Right lung (tissue), 5 donors: Measurements from ENCODE around the gene ANO4. TPM values are rescaled to one million over a fixed set of nuclear protein-coding genes. Genes with fewer than 3 reads are reported as not detected.
"Not testable (repeated sequence)": the region's sequence is repeated elsewhere in the genome, so short reads cannot be mapped to it uniquely, and the experiment has no call there.

ENCODE experiments used
- DNase-seq, 2 donors: peaks; one replicate each; pipeline ENCODE4 v3.0.0-alpha.2; 2013
- polyA plus RNA-seq, 5 donors: library from polyadenylated mRNA; unstranded; fragments of 120-200 nt; gene quantifications; one replicate each; pipeline versions ENCODE4 v1.2.1 to v1.2.3, GENCODE V29; 2013; ENCODE audit warnings: inconsistent platforms in 1 of 5, low replicate concordance in 1 of 5; ENCODE audit not compliant: insufficient read length in 5 of 5, insufficient read depth in 1 of 5

The ANO4 gene
- polyA plus RNA-seq, 5 donors: 3.6 to 7.0 (median 5.7) TPM

DNA sequence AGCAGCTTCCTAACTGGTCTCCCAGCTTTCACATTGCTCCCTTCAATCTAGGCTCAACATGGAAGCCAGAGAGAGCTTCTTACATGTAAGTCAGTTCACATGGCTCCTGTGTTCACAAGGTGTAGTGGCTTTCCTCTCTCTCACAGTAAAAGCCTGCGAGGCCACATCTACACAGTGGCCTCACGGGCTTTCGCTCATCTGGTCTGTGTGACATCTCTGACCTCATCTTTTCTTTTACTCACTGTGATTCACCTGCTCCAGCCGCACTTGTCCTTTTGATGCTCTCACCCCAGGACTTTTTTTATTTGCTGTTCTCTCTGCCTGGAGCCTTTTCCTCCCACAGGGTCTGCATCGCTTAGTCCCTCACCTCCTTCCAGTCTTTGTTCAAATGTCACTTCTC is 293.3 kb downstream of the ANO4 start:
- no peak for DNase-seq

DNA sequence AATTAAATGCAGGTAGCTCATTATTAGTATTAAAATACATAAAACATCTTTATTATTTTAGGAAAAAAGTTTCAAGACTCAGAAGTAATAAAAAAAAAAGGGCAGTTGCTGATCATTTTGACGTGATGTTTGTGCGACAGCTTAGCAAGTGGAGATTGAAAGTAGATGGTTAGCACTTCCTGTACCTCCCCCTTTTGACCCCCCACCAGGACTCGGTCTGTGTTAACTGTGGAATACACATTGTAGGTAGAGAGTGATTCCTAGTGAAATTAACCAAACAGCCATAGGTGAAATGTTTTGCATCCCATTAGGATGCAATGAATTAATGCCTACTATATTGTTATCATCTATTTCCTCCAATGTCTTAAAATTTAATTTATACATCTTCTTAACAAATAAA is 294.7 kb downstream of the ANO4 start:
- no peak for DNase-seq

DNA sequence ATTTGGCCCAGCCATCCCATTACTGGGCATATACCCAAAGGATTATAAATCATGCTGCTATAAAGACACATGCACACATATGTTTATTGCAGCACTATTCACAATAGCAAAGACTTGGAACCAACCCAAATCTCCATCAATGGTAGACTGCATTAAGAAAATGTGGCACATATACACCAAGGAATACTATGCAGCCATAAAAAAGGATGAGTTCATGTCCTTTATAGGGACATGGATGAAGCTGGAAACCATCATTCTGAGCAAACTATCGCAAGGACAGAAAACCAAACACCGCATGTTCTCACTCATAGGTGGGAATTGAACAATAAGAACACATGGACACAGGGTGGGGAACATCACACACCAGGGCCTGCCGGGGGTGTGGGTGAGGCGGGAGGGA is 295.6 kb downstream of the ANO4 start:
- DNase-seq: not testable (repeated sequence)

DNA sequence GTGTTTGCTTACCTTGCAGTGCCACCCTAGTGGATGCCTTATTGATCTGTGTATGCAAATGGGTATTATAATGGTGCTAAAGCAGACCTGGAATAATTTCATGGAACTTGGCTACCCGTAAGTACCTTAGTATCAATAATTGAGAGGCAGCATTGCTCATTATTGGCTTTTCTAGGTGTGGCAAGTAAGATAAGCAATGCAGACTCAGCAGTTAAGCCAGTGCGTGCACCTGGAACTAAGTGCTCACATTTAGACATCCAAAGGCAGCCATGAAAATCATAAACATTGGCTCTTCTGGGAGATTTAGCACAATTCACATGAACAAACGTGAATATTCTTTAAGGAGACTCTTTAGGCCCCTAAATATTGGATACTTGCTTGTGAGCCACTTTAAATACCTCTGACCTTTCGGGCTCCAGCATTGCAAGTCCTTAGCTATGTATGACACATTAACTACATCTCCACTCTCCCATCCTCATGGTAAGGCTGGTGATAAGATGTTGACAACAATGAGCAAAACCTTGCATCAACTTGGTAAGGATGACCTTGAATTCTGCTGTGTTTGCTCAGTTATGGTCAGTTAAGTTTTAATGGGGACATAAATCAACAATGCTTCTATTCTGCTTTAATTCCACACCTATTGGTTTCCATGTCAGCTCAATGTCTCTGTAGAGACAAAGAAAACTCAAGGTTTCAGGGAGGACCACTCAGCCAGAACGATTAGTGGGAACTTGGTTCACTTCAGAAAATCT is 303.4 kb downstream of the ANO4 start:
- DNase-seq: no peak

DNA sequence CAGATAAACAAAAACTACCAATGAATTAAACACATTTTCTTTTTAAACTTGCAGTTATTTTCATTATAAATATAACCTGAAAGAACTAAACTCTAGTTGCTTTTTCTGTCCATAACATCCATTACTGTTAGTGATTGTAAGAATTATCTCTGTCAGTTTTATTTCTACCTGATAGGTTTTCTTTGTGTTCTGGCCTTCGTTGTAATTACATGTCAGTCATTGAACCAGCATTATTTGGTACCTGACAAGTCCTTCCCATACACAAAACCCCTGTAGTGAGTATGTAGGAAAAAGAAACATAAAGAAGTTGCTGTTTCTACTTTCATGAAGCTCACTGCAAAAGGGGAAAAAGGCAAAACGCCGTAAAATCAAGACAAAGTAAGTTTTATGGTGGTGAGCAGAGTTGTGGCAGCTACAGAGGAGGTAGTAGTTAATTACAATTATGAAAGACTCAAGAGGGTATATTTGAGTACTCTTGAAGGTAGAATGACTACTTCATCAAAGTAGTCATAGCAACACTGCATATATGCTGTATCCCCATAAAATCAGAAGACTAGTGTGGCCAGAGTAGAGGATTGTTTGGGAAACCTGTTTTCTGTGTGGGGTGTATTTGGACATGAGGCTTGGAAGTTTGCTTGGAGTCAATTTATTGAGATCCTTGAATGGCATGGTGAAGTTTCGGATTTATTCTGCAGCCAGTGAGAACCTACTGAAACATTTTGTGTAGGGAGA is 312.6 kb downstream of the ANO4 start:
- DNase-seq: no peak

DNA sequence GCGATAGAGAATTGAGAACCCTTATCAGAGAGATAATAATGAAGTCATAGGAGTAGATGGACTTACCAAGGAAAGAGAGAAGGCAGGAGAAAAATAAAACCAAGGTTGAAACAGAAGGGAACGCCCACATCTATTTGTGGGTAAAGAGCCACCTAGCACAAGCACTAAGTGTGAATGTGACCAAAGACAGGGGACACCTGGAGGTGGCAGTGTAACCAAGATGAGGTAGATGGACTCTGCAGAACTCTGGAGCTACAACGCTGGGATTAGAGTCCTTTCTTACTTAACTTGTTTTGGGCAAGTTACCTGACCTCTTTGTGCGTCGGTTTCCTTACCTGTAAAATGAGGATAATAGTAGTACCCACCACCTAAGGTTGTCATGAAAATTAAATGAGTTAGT is 313.6 kb downstream of the ANO4 start:
- no peak for DNase-seq

DNA sequence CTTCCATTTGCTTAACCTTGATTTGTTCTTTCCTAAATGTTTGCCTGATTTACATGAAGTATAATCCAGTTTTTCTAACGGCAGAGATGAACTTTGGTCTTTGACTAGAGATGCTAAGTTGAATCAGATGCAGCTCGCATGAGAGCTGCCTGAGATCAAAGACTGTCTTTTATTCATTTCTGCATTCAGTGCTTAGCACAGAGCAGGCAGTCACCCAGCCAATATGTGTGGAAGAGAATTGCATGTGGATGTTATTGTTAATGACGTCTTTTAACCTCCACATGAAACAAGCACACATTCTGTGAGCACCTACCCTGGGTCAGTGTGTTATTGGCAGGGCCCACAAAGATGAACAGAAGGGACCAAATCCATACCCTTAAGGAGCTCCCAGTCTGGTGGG is 316.3 kb downstream of the ANO4 start:
- DNase-seq: no peak

DNA sequence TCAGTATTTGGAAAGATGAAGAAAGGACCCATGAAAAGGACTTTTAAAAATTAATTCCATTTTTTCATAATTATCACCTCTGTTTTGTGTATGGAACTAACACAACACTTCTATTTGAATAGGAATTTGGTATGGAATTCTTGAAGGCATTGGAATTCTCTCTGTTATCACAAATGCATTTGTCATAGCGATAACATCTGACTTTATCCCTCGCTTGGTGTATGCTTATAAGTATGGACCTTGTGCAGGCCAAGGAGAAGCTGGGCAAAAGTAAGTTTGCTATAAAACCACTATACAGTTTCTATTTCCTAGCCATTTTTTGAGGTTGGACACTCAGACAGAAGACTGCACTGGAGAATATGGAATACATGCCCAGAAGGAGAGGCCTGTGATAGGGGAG is 316.9 kb downstream of the ANO4 start:
- no peak for DNase-seq

DNA sequence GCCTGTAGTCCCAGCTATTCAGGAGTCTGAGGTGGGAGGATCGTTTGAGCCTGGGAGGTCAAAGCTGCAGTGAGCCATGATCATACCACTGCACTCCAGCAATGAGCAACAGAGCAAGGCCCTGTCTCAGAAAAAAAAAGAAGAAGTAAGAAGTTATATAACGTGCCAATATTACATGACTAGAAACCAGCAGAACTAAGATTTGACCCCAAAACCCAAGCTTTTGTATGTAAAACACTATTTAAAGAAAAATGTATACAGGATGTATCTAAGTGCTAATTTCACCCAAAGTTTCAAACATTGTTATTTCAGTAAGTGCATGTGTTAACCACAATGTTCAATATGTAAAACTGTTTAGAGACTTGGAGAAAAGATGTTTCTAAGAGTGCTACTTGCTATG is 320.8 kb downstream of the ANO4 start:
- DNase-seq: no peak

DNA sequence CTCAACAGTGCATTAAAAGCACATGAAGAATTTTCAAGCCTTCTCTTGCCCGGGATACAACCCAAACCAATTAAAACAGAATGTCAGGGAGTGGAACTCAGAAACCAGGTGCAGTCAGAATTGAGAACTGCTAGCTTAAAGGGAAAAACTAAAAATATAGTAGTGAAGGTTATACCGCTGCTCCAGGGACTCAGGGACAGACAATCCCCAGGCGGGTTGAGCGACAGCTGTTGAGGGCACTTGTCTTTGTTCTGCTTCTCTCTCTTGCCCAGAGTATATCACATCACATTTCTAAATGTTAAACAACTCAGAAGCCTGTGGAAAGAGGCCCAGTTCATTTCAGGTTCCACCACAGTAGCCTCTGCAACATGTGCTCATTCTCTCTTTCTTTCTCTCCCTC is 322.3 kb downstream of the ANO4 start:
- DNase-seq: no peak

DNA sequence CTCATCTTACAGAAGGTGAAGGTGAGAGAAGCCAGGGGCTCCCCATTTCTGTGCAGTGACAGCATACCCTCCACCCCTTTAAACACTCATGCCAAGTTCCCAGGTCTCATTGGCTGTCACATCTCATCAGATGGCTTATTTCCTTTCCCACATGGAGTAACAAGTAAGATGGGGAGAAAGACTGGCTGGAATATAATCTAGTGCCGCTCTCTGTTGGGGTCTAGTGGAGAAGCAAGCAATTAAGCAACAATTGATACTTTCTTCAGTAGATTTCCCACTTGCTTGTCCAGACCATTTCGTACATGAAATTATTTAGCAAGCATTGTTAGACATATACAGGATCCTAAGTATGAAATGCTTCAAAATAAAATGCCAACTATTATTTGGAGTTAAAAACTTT is 323.3 kb downstream of the ANO4 start:
- DNase-seq: no peak

DNA sequence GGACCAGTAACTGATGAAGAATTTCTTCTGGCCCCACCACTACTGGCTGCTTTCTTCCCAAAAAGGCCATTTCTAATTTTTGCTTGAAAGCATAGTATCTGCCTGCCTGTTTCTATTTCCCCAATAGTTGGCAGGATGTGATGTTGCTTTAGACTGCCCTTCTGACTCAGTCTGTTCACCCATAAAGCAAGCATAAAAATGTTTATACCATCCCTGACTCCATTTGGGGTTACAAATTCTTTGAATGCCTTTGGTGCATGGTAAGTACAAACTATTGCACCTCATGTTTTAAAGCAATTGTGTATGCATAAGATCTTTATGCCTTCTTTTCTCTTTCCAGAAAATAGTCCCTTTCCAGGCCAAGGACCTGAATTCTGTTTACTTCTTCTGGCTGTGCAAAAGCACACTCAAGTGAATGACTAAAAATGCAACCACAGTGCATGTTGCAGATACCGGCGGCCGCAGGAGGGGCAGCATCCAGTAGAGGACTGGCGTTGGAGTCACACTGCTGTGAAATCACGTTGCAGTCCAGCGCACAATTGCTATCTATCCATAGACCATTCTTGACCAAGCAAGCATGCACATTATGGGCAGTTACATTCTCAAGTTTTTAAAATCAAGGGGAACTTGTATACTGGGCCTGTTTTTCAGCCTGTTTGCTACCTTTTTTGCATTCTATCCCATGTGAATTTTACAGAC is 333.1 kb downstream of the ANO4 start:
- DNase-seq: no peak

DNA sequence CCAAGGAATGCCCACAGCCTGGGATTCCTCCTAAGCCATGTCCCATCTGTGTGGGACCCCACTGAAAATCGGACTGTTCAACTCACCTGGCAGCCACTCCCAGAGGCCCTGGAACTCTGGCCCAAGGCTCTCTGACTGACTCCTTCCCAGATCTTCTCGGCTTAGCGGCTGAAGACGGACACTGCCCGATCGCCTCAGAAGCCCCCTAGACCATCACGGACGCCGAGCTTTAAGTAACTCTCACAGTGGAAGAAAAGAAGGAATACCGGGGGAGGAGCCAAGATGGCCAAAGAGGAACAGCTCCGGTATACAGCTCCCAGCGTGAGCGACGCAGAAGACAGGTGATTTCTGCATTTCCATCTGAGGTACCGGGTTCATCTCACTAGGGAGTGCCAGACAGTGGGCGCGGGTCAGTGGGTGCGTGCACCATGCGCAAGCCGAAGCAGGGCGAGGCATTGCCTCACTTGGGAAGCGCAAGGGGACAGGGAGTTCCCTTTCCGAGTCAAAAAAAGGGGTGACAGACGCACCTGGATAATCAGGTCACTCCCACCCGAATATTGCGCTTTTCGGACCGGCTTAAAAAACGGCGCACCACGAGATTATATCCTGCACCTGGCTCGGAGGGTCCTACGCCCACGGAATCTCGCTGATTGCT is 351.3 kb downstream of the ANO4 start:
- DNase-seq: not testable (repeated sequence)

DNA sequence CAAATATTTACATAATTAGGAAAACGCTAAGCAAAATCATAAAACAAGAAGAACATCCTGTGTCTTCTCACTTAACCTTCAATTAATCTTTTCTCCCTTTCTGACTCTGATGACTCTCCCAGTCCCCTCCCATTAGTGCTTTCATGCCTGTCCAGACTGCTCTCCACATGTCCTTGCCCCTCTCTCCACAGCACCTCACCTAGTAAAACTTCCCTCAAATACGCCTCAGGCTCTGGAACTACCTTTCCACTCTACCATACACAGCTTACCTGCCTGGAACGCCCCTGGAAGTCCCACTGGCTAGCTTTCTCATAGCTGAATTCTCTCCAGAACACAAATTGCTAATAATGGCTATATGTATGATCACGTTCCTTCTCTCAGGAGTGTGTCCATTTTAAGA is 370.7 kb downstream of the ANO4 start:
- no peak for DNase-seq

DNA sequence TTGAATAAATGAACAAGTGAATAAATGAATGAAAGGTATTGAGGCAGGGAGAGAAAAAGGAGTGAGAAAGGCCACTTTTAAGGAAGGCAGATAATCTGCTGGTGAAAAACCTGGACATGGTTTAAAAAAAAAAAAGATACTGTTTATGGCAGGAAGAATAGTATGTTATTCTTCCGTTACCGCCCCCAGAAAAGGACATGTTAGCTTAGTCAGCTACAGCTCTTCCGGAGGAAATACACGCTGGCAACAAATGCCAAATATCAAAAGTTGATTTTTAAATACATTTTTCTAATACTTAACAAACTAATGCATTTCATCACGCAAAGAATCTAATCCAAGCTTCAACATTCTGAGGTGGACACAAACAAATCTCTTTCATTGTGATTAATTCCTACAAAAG is 372.3 kb downstream of the ANO4 start:
- DNase-seq: no peak

DNA sequence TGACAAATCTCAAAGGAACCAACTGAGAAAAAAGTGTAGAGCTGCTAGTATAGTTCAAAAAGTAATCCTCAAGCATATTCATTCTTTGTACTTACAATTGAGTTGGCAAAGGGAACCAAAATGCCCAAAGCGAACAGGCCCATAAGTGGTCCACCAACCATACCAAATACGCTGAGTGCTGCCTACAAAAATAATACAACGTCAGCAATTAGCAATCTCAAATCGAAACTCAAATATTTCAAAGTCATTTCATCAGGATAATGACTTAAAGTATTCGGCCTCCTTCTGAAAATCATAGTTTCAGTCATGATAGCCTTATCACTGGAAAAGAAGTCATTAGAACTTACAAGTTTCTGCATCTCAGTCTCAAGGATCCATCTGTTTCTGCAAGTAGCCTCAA is 373.4 kb downstream of the ANO4 start:
- DNase-seq: no peak

DNA sequence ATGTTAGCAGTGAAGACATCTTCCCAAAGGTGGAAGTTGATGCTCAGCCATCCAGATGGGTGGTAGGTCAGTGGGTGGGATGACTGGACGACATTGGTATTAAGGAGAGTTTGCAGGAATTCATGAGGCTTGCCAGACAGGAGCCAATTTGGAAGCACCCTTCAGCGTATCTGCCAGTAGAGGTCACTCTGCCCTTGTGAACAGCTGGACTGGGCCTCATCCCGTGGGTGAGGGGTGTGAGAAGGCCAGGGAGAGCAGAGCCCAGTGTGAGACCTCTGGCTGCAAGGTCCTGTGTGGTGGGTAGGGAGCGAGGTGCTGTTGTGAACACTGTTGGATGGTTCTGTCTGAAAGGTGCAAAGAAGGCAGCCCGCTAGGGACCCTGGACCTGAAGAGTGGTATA is 377.7 kb downstream of the ANO4 start:
- no peak for DNase-seq

DNA sequence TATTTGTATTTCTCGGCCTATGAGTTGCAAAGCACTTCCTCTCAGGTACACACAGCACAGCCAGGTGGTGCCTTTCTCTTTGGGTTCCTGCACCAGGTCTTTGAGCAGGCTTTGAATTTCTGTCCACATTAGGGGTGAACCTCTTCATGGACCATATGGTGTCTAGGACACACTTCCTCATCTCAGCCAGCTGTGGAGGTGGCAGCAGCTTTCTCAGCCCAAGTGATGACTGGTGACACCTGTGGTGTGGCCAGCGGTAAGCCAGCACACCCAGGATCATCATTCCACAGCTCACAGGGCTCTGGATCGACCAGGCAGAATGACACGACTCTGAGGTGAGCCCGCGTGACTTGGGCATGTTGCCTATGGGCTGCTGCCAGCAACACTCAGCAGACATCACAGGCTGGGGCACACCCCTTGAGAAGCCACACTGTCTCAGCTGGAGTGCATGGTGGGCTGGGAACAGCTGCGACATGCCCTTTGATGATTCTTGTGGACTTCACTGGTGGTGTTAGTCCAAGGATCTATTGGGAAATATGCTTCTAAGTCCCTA is 378.7 kb downstream of the ANO4 start:
- DNase-seq: no peak

DNA sequence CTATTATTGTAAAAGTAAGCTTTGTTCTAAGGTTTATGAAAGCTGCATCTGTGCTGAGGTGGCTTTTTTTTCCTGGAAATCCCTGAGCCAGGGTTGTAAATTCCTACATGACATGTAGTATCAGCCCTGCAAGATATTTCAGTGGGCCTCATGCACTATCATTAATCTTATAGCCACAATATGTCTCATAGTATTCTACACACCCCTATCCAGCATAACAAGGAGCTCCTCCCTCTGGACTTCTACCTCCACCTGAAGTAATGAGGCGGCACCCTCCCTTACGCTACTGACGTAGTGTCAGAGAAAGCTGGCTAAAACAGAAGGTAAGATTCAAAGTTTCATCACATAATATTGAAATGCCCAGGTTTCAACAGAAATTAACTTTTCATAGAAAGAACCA is 380.0 kb downstream of the ANO4 start:
- no peak for DNase-seq
